Activated B cell treated with CpG ODN at 0.5 μM for 24 hours (primary cell): ENCODE results near the gene BTF3L4. TPM values are rescaled to one million over a fixed set of nuclear protein-coding genes. Genes with fewer than 3 reads are reported as not detected.
"Not testable (repeated sequence)": the region's sequence is repeated elsewhere in the genome, so short reads cannot be mapped to it uniquely, and the experiment has no call there.

ENCODE experiments used
- ATAC-seq: fragments of 200-7000 bp; cut with Tn5 transposase; one replicate; pipeline ENCODE4 v1.10.0; 2021; ENCODE audit warnings: low read depth, mild to moderate bottlenecking, moderate library complexity
- CTCF ChIA-PET: fragments of 350-600 bp; sonication (Branson Sonifier 250); formaldehyde crosslinking; loops from one replicate; lab custom pipeline; 2021; ENCODE audit warnings: antibody characterized with exemption; lab: Charles Lee
- POLR2A ChIA-PET: fragments of 350-600 bp; sonication (Branson Sonifier 250); formaldehyde crosslinking; loops from one replicate; lab custom pipeline; 2021; ENCODE audit warnings: antibody characterized with exemption; lab: Charles Lee
- DNase-seq: peaks from one replicate; pipeline ENCODE4 v3.0.0; 2022
- H3K27ac Mint-ChIP-seq: one replicate; pipeline ENCODE4 v1.8.0; 2020; ENCODE audit warnings: mixed read lengths
- H3K27me3 Mint-ChIP-seq: one replicate; pipeline ENCODE4 v1.8.0; 2021; ENCODE audit warnings: mixed read lengths
- H3K36me3 Mint-ChIP-seq: one replicate; pipeline ENCODE4 v1.8.0; 2021; ENCODE audit warnings: low read depth, mixed read lengths
- H3K4me1 Mint-ChIP-seq: one replicate; pipeline ENCODE4 v1.8.0; 2021; ENCODE audit warnings: mixed read lengths
- H3K4me3 Mint-ChIP-seq: one replicate; pipeline ENCODE4 v1.8.0; 2020; ENCODE audit warnings: mild to moderate bottlenecking, mixed read lengths
- H3K9me3 Mint-ChIP-seq: one replicate; pipeline ENCODE4 v1.8.0; 2020; ENCODE audit warnings: mixed read lengths
- intact Hi-C: fragments of 100-400 bp; cut with micrococcal nuclease; formaldehyde crosslinking; loops from one replicate; pipeline ENCODE4 v1.15.1; 2024
- total RNA-seq: library from RNA; stranded (reverse); gene quantifications from 2 replicates; pipeline ENCODE4 v1.2.3, GENCODE V29; 2022
- TF ChIP-seq, protein P1 (sequence below): fragments of 200-600 bp; IDR thresholded peaks from one replicate; pipeline ENCODE4 v1.8.0; 2022; ENCODE audit warnings: antibody characterized with exemption, mild to moderate bottlenecking

BTF3L4 gene
- total RNA-seq, 1 donor from 2014 or later = 36.2 TPM

DNA sequence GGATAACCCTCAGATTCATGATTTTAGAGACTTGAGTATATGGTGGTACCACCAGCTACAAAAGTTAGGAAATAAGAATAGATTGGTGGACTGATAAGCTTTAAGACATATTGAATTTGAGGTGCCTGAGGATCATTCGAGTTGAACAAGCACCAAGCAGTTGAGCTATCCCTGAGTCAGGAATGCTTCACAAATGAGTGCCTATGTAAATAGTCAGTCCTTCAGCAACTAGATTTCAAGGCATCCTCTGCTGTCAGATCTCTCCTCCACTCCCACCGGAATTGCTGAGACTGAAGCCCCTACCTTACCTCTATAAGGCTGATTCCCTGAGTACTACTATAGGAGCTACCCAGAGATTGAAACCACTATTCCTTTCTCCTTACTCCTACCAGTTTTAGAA is 7.1 kb downstream of the BTF3L4 start:
- intact Hi-C loops = no loop called here
- DNase-seq = no peak
- H3K27ac Mint-ChIP-seq = no peak overlapping the region
- H3K9me3 Mint-ChIP-seq = no peaks in the 10 kb centered on the region
- peaks cover 15% of the 10 kb centered on the region for H3K4me1 Mint-ChIP-seq
- ATAC-seq = no peak
- TF ChIP-seq, protein P1, sequence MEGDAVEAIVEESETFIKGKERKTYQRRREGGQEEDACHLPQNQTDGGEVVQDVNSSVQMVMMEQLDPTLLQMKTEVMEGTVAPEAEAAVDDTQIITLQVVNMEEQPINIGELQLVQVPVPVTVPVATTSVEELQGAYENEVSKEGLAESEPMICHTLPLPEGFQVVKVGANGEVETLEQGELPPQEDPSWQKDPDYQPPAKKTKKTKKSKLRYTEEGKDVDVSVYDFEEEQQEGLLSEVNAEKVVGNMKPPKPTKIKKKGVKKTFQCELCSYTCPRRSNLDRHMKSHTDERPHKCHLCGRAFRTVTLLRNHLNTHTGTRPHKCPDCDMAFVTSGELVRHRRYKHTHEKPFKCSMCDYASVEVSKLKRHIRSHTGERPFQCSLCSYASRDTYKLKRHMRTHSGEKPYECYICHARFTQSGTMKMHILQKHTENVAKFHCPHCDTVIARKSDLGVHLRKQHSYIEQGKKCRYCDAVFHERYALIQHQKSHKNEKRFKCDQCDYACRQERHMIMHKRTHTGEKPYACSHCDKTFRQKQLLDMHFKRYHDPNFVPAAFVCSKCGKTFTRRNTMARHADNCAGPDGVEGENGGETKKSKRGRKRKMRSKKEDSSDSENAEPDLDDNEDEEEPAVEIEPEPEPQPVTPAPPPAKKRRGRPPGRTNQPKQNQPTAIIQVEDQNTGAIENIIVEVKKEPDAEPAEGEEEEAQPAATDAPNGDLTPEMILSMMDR = no peak
- H3K27me3 Mint-ChIP-seq = no peaks in the 10 kb centered on the region
- peaks cover 73% of the 10 kb centered on the region for H3K36me3 Mint-ChIP-seq
- no peak overlapping the region for H3K4me3 Mint-ChIP-seq
- ChIA-PET CTCF (no interaction called here), POLR2A (no interaction called here)

- intact Hi-C loops = no loop called here
- Mint-ChIP-seq H3K27ac (no peak overlapping the region), H3K4me1 (peaks cover 15% of the 10 kb centered on the region), H3K9me3 (no peaks in the 10 kb centered on the region), H3K4me3 (no peak overlapping the region), H3K27me3 (no peaks in the 10 kb centered on the region), H3K36me3 (peaks cover 58% of the 10 kb centered on the region)
- CTCF ChIA-PET = no interaction called here
- no peak for ATAC-seq
- POLR2A ChIA-PET = no interaction called here
- TF ChIP-seq, protein P1 = no peak
- DNase-seq = no peak
Observed at GRCh38 chr1:52070704-52071103, 14.6 kb downstream of the BTF3L4 start.

- peaks cover 15% of the 10 kb centered on the region for H3K4me1 Mint-ChIP-seq
- H3K27me3 Mint-ChIP-seq = no peaks in the 10 kb centered on the region
- no peaks in the 10 kb centered on the region for H3K9me3 Mint-ChIP-seq
- POLR2A ChIA-PET = interaction anchor here (0.5 kb wide), 1 partner anchor 11 kb away, joined by 3 read pairs; no protein-coding TSS in a partner anchor
- H3K36me3 Mint-ChIP-seq = peaks cover 56% of the 10 kb centered on the region
- DNase-seq = no peak
- TF ChIP-seq, protein P1 = no peak
- H3K4me3 Mint-ChIP-seq = no peak overlapping the region
- intact Hi-C loops = no loop called here
- H3K27ac Mint-ChIP-seq = no peak overlapping the region
- CTCF ChIA-PET = interaction anchor here (1.0 kb wide), 1 partner anchor 28 kb away, joined by 3 read pairs; no protein-coding TSS in a partner anchor
- ATAC-seq = no peak
Observed at GRCh38 chr1:52072291-52072690, 16.2 kb downstream of the BTF3L4 start.

DNA sequence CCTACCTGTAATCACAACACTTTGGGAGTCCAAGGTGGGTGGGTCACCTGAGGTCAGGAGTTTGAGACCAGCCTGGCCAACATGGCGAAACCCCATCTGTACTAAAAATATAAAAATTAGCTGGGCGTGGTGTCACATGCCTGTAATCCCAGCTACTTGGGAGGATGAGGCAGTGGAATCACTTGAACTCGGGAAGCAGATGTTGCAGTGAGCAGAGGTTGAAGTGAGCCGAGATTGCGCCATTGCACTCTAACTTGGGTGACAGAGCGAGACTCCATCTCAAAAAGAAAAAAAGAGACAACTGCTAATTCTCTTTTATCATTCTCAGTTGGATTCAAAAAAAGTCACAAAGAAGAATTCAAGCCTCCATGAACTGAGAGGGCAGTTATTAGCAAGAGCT is 21.2 kb downstream of the BTF3L4 start:
- intact Hi-C loops, H3K27me3 Mint-ChIP-seq, CTCF ChIA-PET, H3K27ac Mint-ChIP-seq, ATAC-seq, DNase-seq, H3K9me3 Mint-ChIP-seq, POLR2A ChIA-PET, H3K4me1 Mint-ChIP-seq, H3K4me3 Mint-ChIP-seq: not testable (repeated sequence)
- H3K36me3 Mint-ChIP-seq = peaks cover 53% of the 10 kb centered on the region

DNA sequence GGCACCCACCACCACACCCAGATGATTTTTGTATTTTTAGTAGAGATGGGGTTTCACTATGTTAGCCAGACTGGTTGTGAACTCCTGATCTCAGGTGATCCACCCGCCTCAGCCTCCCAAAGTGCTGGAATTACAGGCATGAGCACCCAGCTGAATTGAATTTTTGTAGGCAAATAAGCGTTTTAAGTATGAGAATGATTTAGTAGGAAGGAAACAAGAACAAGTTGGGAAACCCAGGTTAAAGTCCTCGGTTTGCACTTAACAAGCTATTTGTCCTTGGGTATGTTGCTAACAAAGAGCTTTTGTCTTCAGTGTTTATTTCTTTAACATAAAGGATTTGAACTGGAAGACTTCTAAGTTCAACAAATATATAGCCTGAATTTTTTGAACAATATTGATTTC is 23.9 kb downstream of the BTF3L4 start:
- no peak for DNase-seq
- Mint-ChIP-seq H3K4me3 (no peak overlapping the region), H3K36me3 (peaks cover 47% of the 10 kb centered on the region), H3K27ac (no peak overlapping the region), H3K4me1 (no peaks in the 10 kb centered on the region), H3K9me3 (no peaks in the 10 kb centered on the region), H3K27me3 (no peaks in the 10 kb centered on the region)
- POLR2A ChIA-PET = no interaction called here
- CTCF ChIA-PET = no interaction called here
- intact Hi-C loops = no loop called here
- TF ChIP-seq, protein P1 = no peak
- ATAC-seq = no peak

DNA sequence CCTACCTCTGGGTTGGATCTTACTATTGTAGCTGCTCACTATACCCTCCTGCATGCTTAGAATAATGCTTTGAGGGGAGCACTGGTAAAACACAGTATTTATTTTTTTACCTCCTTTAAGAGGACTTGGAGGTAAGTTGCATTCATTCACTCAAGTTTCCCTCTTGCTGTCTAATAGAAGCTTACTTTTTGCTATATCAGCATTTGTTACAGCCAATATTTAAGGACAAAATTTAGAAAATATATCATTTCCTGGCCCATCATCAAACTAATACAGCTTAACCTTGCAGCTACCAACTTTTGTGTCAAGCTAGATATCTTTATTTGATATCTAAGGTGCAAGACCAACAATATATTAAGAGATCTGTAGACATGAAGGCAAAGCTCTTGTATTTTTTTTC is 31.8 kb downstream of the BTF3L4 start:
- H3K36me3 Mint-ChIP-seq = peaks cover 52% of the 10 kb centered on the region
- H3K27ac Mint-ChIP-seq, intact Hi-C loops, H3K4me3 Mint-ChIP-seq, DNase-seq, H3K27me3 Mint-ChIP-seq, H3K4me1 Mint-ChIP-seq, POLR2A ChIA-PET, H3K9me3 Mint-ChIP-seq, ATAC-seq: not testable (repeated sequence)
- CTCF ChIA-PET = interaction anchor here (0.6 kb wide), 1 partner anchor 14 kb away, joined by 3 read pairs; no protein-coding TSS in a partner anchor

DNA sequence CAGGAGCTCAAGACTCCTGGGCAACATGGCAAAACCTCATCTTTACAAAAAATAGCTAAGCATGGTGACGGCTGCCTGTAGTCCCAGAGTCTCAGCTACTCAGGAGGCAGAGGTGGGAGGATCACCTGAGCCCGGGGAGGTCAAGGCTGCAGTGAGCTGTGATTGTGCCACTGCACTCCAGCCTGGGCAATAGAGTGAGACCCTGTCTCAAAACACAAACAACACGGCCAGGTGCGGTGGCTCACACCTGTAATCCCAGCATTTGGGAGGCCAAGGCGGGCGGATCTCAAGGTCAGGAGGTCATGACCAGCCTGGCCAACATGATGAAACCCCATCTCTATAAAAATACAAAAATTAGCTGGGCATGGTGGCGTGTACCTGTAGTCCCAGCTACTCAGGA is 38.2 kb downstream of the BTF3L4 start:
- H3K27ac Mint-ChIP-seq, CTCF ChIA-PET, POLR2A ChIA-PET, H3K9me3 Mint-ChIP-seq, H3K4me3 Mint-ChIP-seq, DNase-seq, ATAC-seq, intact Hi-C loops, H3K4me1 Mint-ChIP-seq, H3K27me3 Mint-ChIP-seq: not testable (repeated sequence)
- H3K36me3 Mint-ChIP-seq = peaks cover 16% of the 10 kb centered on the region
